Activated CD4-positive, alpha-beta T cell treated with anti-CD3 and anti-CD28 coated beads for 4 hours (primary cell): ENCODE data around the gene CT47C1.
A peak's percentile ranks its signal among the peaks of the same experiment; 100 is the strongest.

Experiments
- DNase-seq, 2 donors: peaks; one replicate each; pipeline ENCODE4 v3.0.0-alpha.2; 2020

The CT47C1 gene

DNA sequence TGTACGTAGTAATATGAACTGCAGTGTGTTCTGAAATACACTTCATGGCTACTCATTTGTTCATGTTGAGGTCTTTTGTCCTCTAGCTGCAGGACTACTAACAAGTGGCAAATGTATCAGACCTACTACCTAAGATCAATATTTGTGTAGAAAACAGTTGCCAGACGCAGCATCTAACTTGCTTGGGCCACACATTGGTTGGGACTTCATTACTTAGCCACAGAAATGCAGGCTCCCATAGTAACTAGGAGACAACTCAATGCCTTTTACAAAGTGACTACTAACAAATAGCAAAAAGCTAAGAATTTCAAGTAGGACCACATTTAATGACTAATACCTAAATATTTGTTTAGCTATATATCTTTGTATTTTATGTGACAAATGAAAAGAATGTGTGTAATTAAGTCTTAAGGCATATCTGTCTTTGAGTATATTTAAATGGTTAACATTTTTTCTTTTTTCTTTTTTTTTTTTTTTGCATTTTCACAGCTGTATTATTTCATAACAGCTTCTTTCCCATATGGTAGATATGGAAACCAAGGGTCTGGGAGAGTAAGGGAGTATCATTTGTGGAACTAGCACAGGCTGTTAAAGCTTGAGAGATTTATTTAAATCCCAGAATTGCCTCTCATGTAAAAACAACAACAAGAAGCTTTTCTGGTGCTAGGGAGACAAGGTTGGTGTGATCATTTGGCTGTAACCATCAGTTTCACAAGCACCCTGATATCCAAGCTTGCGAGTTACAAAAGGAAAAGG is 2.7 kb downstream of the CT47C1 start:
- DNase-seq: no peak

GRCh38 chrX:119082278-119082677 is 9.5 kb downstream of the CT47C1 start:
- no peak for DNase-seq

DNA sequence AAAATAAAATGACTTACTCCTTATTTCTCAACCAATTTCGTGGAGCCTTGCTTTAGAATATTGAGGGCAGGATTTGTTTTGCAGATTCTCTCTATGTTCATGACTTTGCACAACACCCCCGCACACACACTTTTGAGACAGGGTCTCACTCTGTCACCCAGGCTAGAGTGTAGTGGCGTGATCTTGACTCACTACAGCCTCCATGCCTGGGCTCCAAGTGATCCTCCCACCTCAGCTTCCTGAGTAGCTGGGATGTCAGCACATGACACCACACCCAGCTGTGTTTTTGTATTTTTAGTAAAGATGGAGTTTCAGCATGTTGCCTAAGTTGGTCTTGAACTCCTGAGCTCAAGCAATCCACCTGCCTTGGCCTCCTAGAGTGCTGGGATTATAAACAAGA is 12.0 kb downstream of the CT47C1 start:
- no peak for DNase-seq

GRCh38 chrX:119087121-119087520 is 14.3 kb downstream of the CT47C1 start:
- DNase-seq: no peak

DNA sequence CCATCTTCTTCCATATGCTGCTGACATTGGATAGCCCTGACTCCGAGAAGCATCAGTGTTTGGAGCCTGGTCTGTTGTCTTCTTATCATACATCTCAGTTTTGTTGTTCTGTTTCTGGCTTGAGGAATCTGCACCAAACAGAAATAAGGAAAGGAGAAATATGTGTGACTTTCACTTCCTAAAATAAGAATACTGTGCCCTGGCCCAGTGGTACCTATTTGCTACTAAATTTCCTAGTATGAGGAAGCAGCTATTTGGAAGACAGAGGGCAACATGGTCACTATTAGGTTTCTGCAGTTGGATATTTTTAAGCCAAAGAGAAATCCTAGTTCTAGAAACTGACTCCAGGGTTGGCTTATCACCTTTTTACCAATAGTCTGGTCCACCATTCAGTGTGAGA is 16.8 kb downstream of the CT47C1 start:
- DNase-seq: no peak

DNA sequence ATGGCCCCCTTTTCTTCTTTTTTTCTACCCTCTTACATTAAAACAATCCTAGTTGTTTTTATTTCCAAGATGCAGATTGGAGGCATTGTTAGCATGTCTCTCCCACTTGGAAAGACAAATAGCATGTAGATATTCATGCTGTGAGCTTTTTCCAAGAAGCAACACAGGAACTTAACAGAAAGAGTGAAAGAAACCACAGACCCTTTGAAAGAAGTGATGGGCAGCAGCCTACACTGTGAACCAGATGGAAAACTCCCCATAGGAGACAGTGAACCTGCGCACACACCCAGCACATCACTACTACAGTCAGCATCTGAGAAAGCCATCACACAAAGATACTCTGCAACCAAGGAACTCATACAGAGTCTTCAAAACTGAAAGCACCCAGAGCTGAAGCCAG is 17.8 kb downstream of the CT47C1 start:
- no peak for DNase-seq

- DNase-seq: no peak
Observed at GRCh38 chrX:119093991-119094735, 21.4 kb downstream of the CT47C1 start.

DNA sequence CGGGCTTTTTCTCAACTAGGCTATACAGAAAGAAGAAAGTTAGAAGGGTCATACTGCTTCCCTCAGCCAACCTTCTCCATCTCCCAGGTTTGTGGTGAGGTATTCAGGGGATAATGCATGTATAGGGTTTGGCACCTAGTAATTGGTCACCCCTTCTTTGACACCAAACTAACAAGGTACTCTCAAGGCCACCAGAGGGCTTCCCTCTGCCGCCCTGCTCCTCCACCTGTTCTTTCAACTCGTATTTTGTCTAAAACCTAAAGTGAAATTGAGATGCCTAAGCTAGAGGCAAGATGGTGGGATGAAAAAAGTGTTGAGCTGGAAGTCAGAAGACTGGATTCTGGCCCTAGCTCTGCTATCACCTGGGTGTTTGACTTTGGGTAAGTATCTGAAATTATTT is 22.0 kb downstream of the CT47C1 start:
- no peak for DNase-seq

GRCh38 chrX:119095936-119096335 is 23.1 kb downstream of the CT47C1 start:
- no peak for DNase-seq

DNA sequence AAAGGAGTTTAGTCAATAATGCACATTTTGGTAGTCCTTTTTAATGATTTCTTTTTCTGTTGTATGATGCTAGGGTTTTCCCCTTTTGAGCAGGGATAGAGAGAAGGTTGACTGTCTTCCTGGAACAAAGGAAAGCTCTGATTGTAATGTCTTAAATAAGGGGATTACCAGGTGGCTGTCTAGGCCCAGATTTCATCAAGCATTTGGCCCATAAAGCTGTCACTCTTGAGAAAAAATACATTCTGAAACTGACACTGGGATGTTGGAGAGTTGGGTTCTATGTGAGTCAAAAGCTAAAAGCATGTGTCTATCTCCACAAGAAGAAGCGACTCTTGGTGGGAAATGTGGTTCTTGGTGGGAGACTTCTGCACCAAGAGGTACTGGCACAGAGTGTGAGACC is 28.4 kb downstream of the CT47C1 start:
- no peak for DNase-seq

- no peak for DNase-seq
Observed at GRCh38 chrX:119105826-119106225, 33.0 kb downstream of the CT47C1 start.

DNA sequence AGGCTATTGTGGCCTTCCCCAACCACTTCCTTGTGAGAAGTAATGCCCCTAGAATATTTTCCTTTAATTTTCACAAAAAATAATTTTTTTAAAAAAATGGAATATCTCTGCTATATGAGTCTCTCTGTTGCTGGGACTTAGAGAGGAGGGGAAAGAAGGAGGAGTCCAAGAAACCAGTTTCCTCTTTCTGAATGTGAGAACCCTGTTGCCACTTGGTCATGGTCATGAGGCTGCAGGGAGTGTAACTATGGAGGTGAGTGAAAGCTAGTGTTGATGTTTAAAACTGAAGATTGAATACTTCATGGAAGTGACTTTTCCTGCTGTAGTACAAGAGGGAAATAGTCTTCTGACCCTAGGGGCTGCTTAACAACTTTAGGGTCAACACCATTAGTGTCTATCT is 34.4 kb downstream of the CT47C1 start:
- DNase-seq: no peak

- DNase-seq: peak; percentile 8 to 47
Observed at GRCh38 chrX:119118780-119119395, 46.1 kb downstream of the CT47C1 start.

DNA sequence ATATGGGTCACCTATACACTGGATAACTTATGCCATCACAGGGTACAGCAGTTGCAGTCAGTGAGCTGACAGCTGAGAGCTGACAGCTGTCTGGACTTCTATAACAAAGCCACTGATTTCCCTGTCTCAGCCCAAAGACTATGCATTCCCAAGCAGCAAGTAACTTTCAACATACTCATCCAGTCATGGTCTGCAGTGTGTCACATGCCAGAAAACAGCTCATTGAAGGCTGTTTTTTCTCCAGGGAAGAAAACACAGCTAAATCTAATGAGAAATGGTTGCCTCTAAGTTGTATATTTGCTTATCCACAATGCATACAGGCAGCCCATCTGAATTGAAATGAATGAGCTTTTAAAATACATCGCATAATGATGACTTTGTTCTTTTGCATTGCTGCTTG is 48.5 kb downstream of the CT47C1 start:
- no peak for DNase-seq
